Left ventricle myocardium inferior (tissue), 1 donor: ENCODE data around the gene DPYSL4. TPM values are rescaled to one million over a fixed set of nuclear protein-coding genes. Genes with fewer than 3 reads are reported as not detected.

Source experiments
- DNase-seq: peaks from one replicate; pipeline ENCODE4 v3.0.0-alpha.2; 2020
- H3K27ac ChIP-seq: fragments of 200-600 bp; replicated peaks from 2 replicates; pipeline ENCODE4 v1.8.0; 2021
- H3K27me3 ChIP-seq: fragments of 200-600 bp; 2 replicates; pipeline ENCODE4 v1.8.0; 2021; ENCODE audit warnings: low read depth
- H3K36me3 ChIP-seq: fragments of 200-600 bp; 2 replicates; pipeline ENCODE4 v1.8.0; 2021
- H3K4me1 ChIP-seq: fragments of 200-600 bp; 2 replicates; pipeline ENCODE4 v1.8.0; 2021
- H3K4me3 ChIP-seq: fragments of 200-600 bp; 2 replicates; pipeline ENCODE4 v1.8.0; 2021; ENCODE audit warnings: mild to moderate bottlenecking, moderate library complexity
- H3K9me3 ChIP-seq: fragments of 200-600 bp; replicated peaks from 2 replicates; pipeline ENCODE4 v1.8.0; 2021
- CTCF ChIP-seq: fragments of 200-600 bp; IDR thresholded peaks from 2 replicates; pipeline ENCODE4 v1.8.0; 2021; ENCODE audit warnings: antibody characterized with exemption, mild to moderate bottlenecking, borderline replicate concordance
- intact Hi-C: fragments of 100-400 bp; cut with micrococcal nuclease; formaldehyde crosslinking; loops from one replicate; pipeline ENCODE4 v1.11.0; 2022
- total RNA-seq: library from RNA; stranded (reverse); fragmentation: NEBNext Ultra II Directional; extraction: Animal tissue kit (Norgen Biotek cat#: 25700); gene quantifications from one replicate; pipeline ENCODE4 v1.2.1, GENCODE V29; 2021
- donor health status: DM: no; HTN: yes; CAD: no; lungs with severe emphysema.

DPYSL4 gene
- total RNA-seq, 1 donor from 2014 or later, result 42.8 TPM

GRCh38 chr10:132225849-132226205 lies 39.1 kb downstream of the DPYSL4 start:
- no peak for DNase-seq

GRCh38 chr10:132226586-132227405 lies 40.0 kb downstream of the DPYSL4 start:
- Histone ChIP-seq H3K4me3 (no peak overlapping the region), H3K9me3 (no peaks in the 10 kb centered on the region), H3K4me1 (peaks cover 3% of the 10 kb centered on the region), H3K36me3 (no peaks in the 10 kb centered on the region), H3K27ac (no peak overlapping the region), H3K27me3 (no peaks in the 10 kb centered on the region)
- DNase-seq, result no peak
- no peak for TF ChIP-seq CTCF
- intact Hi-C loops, result no loop called here

More at GRCh38 chr10:132225849-132226205, 39.1 kb downstream of the DPYSL4 start:
- TF ChIP-seq CTCF, result no peak
- H3K4me1 ChIP-seq, result peaks cover 3% of the 10 kb centered on the region
- H3K9me3 ChIP-seq, result no peaks in the 10 kb centered on the region
- H3K27ac ChIP-seq, result no peak overlapping the region
- H3K27me3 ChIP-seq, result no peaks in the 10 kb centered on the region
- intact Hi-C loops, result no loop called here
- H3K4me3 ChIP-seq, result no peak overlapping the region
- no peaks in the 10 kb centered on the region for H3K36me3 ChIP-seq

GRCh38 chr10:132227851-132228390 lies 41.2 kb downstream of the DPYSL4 start:
- Histone ChIP-seq H3K9me3 (no peaks in the 10 kb centered on the region), H3K4me1 (peaks cover 3% of the 10 kb centered on the region), H3K4me3 (no peak overlapping the region), H3K27ac (no peak overlapping the region), H3K27me3 (no peaks in the 10 kb centered on the region), H3K36me3 (no peaks in the 10 kb centered on the region)
- DNase-seq, result no peak
- TF ChIP-seq CTCF, result no peak
- intact Hi-C loops, result no loop called here

- H3K36me3 ChIP-seq, result no peaks in the 10 kb centered on the region
- H3K27me3 ChIP-seq, result no peaks in the 10 kb centered on the region
- DNase-seq, result no peak
- no peak overlapping the region for H3K27ac ChIP-seq
- intact Hi-C loops, result no loop called here
- no peaks in the 10 kb centered on the region for H3K9me3 ChIP-seq
- H3K4me1 ChIP-seq, result peaks cover 3% of the 10 kb centered on the region
- no peak for TF ChIP-seq CTCF
- H3K4me3 ChIP-seq, result no peak overlapping the region
Observed at GRCh38 chr10:132228616-132229015, 41.9 kb downstream of the DPYSL4 start.

- TF ChIP-seq CTCF, result no peak
- intact Hi-C loops, result no loop called here
- no peak for DNase-seq
- no peak overlapping the region for H3K4me3 ChIP-seq
- H3K4me1 ChIP-seq, result peaks cover 3% of the 10 kb centered on the region
- H3K27ac ChIP-seq, result no peak overlapping the region
- H3K36me3 ChIP-seq, result no peaks in the 10 kb centered on the region
- no peaks in the 10 kb centered on the region for H3K27me3 ChIP-seq
- no peaks in the 10 kb centered on the region for H3K9me3 ChIP-seq
Observed at GRCh38 chr10:132229096-132229495, 42.3 kb downstream of the DPYSL4 start.
